GM12874 (cell line): Measurements from ENCODE around the gene DSCAML1.

Experiments
- CTCF ChIP-seq: IDR thresholded peaks from 2 replicates; pipeline ENCODE4 v1.5.1; 2011; ENCODE audit warnings: low read depth, mild to moderate bottlenecking, control low read depth, low read length, moderate library complexity; ENCODE audit not compliant: insufficient read depth

The DSCAML1 gene

DNA sequence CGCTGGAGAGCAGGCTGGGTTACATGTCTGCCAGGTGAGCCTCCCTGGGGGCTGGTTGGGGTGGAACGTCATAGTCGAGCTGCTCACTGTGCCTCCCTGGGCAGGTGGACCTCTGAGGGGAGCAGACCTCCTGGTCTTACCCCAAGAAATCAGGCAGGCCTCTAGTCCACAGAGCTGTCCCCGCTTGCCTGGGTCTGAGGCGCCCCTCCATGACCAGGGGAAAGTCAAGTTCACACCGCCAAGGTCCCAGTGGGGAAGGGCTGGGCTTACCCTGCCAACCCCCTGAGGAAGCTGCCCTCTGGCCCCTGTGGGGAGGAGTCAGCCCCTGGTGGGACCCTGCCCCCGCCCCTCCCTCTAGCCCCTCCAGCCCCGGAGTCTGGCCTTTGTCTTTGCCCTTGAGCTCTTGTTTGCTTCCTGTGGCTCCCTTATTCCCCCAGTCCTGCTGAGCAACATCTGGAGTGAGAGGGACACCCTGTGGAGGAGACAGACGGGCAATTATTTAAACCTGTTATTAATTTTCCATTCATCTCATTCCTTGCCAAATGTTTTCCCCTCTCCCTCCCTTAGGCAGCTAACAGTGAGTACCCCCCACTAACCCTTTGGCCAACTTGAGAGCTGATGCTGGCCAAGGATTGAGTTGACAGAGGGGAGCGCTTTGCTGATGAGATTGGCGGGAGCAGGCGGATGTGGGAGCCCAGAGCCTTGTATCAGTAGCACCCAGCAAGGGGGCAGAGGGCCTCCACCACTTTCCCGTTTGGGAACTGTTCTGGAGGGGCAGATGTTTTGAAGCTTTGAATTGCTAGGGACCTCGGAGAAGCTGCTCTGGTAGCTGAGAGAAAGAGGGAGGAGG lies 385.9 kb downstream of the DSCAML1 start:
- TF ChIP-seq CTCF = no peak

DNA sequence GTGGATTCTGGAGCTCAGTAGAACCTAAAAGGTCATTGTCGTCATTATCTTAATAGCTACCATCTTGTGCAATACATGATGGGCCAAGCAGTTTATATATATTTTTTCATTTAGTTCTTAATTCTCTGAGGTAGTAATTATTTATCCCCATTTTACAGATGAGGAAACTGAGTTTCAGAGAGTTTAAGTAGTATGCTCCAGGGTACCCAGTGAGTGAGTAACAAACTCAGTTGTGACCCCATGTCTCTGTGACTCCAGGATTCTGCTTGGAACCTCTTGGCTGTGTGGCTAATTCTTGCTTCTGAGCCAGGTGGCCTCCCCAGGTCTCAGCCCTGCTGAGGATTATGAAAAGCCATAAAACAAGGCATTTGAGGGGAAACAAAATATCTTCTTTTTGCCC lies 386.8 kb downstream of the DSCAML1 start:
- TF ChIP-seq CTCF = no peak

GRCh38 chr11:117409511-117409910 lies 387.5 kb downstream of the DSCAML1 start:
- no peak for TF ChIP-seq CTCF

GRCh38 chr11:117408356-117408755 lies 388.7 kb downstream of the DSCAML1 start:
- TF ChIP-seq CTCF = no peak

DNA sequence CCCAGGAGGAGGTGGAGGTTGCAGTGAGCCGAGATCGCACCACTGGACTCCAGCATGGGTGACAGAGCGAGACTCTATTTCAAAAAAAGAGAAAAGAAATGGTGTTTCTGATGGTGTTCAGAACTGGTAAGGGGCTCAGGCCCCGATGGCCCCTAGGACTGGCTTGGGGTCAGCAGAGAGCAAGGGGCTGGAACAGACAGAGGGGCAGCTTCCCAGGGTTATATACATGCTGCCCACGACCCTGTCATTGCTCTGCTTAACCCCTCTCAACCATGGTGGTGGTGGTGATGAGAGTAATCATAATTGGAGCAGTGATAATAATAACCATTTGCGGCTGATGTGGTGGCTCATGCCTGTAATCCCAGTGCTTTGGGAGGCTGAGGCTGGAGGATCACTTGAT lies 390.0 kb downstream of the DSCAML1 start:
- TF ChIP-seq CTCF = no peak

DNA sequence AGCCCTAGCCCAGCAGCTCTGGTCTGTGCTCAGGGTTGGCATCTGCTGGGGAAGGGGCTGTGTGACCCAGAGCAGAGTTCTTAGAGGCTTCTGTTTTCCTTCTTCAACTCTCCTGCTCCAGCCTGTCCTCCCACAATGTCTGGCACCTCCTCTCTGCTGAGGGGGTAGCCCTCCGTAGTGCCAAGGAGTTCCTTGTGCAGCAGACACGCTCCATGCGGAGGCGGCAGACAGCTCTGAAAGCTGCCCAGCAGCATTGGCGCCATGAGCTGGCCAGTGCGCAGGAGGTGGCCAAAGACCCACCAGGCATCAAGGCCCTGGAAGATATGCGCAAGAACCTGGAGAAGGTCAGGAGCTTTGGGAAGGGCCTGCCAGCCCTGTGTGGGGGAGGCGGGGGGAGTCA lies 400.0 kb downstream of the DSCAML1 start:
- TF ChIP-seq CTCF = no peak

- TF ChIP-seq CTCF = no peak
Measured at GRCh38 chr11:117395476-117395875, 401.5 kb downstream of the DSCAML1 start.
